Cardiac fibroblast (primary cell): Measurements from ENCODE around the gene SHC1.
A peak's percentile ranks its signal among the peaks of the same experiment; 100 is the strongest.

ENCODE experiments used
- DNase-seq, 2 donors: peaks; one replicate each; pipeline versions ENCODE4 v3.0.0 to v3.0.0-alpha.2; 2010; ENCODE audit warnings: low read depth in 2 of 2
- H3K4me3 ChIP-seq, 2 donors: replicated peaks in 1 of 2; 1 replicate in 1 of 2; 2 replicates in 1 of 2; pipeline ENCODE4 v1.5.1; 2011; ENCODE audit warnings: low read depth in 2 of 2, low read length in 2 of 2, mild to moderate bottlenecking in 2 of 2, moderate library complexity in 1 of 2
- TF ChIP-seq, protein P1 (sequence below): IDR thresholded peaks from one replicate; pipeline ENCODE4 v1.5.1; 2011; ENCODE audit warnings: low read depth, mild to moderate bottlenecking, low read length, inconsistent platforms

The SHC1 gene

DNA sequence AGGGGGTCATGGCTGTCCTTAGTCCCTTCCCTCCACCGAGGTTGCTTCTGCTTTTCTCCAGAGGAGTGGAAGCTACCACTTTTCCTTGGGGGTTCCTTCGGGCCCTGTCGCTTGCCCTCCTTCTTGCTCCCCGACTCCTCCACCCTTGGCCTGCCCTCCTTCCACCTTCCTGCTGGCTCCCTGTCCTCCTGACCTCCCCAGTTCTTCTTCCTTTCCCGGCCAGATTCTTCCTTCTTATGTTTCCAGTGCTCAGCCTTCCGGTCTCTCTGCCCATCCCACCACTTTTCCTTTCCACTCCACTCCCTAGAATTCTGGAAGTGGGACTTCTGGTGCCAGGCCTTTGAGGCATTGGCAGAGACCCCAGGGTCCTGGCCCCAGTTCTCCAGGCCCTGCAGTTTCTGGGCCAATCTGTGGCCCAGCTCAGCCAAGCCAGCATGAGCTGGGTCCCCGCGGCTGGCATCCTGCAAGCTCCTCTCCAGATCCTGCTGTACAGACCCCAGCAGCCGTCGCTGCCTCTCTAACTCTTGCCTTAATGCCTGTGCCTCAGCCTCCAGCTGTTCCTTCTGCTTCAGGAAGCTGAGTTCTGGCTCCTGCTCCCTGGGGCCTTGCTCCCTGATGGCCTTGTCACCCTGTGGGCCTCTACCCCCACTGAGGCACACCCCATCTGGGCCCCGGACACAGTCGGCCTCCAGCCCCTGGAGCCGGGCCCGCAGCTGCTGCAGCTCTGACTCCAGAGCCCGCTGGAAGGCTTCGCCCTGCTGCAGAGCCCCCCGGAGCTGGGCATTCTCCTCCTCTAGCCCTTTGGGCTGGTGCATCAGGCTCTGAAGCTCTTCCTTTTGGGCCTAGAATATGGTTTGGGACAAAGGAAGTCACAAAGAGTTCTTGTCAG is 24.3 kb downstream of the SHC1 start:
- no peak overlapping the region for H3K4me3 ChIP-seq
- DNase-seq: no peak
- TF ChIP-seq, protein P1, sequence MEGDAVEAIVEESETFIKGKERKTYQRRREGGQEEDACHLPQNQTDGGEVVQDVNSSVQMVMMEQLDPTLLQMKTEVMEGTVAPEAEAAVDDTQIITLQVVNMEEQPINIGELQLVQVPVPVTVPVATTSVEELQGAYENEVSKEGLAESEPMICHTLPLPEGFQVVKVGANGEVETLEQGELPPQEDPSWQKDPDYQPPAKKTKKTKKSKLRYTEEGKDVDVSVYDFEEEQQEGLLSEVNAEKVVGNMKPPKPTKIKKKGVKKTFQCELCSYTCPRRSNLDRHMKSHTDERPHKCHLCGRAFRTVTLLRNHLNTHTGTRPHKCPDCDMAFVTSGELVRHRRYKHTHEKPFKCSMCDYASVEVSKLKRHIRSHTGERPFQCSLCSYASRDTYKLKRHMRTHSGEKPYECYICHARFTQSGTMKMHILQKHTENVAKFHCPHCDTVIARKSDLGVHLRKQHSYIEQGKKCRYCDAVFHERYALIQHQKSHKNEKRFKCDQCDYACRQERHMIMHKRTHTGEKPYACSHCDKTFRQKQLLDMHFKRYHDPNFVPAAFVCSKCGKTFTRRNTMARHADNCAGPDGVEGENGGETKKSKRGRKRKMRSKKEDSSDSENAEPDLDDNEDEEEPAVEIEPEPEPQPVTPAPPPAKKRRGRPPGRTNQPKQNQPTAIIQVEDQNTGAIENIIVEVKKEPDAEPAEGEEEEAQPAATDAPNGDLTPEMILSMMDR: no peak

DNA sequence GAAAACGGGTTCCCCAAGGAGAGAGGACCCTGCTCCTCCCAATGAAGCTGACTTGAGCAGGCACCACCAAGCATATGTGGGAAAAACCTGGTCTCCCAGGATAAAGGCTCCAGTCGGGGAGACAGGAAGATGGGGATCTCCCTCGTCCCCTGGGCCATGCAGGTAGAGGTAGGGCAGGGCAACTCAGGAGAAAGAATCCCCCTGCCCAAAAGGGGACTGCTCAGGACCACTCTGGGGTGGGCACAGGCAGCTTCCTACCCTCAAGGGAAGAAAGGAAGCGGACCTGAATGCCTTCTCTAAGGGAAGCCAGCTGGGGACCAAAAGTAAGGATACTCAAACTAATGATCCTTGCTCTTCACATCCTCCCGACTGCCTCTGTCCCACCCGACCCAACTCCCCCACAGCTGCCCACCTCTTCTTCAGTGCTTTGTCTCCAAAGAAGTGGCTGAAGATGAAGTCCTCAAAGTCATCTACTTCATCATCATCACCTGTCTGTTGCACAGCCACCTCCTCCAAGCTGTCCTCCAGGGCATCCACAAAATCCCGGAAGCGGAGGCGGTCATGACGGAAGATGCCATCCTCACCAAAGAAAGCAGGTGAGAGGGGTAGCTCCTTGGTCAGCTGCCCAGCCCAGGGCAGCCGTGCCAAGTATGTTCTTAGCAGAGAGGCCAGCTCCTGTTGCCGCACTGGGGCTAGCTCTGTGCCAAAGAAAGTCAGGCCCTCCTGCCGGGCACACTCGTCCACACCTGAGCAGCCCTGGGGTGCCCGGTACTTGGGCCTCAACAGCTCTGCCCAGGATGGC is 25.2 kb downstream of the SHC1 start:
- H3K4me3 ChIP-seq: no peak overlapping the region
- no peak for DNase-seq
- TF ChIP-seq, protein P1: no peak

DNA sequence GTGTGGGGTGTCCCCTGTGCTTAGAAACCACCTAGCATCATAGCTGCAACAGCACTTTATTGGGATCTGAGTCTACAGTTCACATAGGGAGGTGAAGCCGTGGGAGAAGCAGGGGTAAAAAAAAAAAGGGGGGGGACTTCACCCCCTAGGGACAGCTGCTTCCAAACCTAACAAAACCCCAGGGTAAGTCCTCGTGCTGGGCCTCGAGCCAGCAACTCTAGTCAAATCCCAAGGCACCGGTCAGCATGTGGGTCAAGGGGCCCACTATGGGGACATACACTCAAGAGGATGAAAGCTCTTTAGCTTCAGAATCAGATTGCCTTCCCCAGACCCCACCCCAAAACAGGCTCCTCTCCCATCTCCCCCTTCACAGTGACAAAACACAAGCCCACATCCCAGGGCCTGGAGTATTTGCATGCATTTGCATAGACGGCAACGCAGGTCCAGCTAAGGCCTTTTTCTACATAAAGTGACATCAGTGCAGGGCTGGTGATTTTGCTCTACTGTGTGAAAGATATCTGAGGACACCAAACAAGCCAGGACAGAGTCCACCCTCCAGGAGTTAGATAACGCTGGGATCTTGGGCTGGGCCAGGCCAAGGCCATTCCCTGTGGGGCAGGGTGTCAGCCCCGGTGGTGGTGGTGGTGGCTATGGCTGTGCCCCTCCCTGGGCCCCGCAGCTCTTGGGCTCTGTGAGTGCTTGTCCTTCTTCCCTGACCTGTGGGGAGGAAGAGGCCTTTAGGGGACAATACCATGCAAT is 26.0 kb downstream of the SHC1 start:
- DNase-seq: peak in 1 of 2 donors; percentile 26
- no peak overlapping the region for H3K4me3 ChIP-seq
- TF ChIP-seq, protein P1: no peak

DNA sequence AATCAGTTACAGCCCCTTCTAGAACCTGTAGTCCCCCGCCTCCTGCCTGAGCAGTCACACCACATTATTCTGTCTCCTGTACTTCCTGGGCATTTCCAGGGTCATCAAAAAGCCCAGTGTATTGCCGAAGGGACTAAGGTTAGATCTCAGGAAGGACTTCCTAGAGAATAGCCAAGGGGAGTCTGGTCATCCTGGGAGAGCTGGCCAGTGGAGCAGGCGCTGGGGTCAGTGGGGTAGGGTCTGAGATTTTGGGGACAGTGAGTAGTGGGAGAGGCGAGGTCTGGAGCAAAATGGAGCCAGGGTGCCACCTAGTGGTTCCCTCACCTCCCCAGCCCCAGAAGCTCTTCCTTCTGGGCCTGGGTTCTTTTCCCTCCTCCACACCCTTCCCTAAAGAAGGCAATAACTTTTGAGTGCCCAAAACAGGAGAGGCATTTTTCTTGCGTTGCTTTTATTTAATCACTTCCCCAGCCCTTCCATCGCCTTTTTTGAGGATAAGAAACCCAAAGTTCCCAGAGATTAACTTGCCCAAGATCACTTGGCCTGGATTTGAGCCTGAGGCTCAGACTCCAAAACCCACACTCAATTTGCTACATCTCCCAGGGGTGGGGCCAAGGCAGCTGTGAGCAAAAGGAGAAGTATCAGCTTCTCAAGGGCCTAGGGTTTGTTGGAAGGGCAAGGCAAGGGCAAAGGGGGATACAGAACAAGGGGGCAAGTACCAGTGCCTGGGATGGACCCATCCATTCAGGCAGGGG is 26.7 kb downstream of the SHC1 start:
- DNase-seq: peak in 1 of 2 donors; percentile 42
- TF ChIP-seq, protein P1: peak; percentile 79
- H3K4me3 ChIP-seq: no peak overlapping the region

DNA sequence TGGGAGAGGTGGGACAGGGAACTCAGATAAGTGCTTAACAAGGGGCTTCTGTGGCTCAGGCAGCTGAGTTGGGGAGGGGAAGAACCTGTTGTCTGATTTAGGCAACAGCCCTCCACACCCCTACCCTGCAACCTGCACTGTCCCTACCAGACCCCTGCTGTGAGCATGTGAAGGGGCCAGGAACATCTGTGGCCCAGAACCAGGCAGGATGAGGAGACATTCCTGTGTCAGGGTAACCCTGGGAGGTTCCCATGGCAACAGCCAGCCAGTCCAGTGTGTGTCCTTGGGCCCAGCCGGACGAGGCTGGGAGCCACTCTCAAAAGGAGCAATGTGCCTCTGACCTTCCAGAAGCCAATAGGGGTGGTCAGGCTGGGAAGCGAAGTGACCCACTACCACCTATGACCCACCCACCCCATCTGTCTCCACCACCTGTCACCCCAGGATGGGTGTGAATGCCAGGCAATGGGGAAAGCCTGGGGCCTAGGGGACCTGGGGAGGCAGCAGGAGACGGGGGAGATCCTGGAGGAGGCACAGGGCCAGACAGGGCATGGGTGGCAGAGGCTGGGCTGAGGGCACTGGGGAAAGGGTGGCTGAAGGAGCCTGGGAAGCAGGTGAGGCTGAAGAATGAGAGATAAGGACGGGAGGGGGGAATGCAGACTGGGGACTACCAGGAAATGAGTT is 29.1 kb downstream of the SHC1 start:
- DNase-seq: no peak
- H3K4me3 ChIP-seq: no peak overlapping the region
- TF ChIP-seq, protein P1: no peak
